Activated T-helper 1 cell treated with anti-CD3 and anti-CD28 coated beads, Interleukin-12 subunit alpha, Interleukin-12 subunit beta, Interleukin-2, Interleukin-4 antibody, amounts not matched to agents 30 ng/mL and 10 ng/mL and 1 ng/mL, durations not matched to agents 14 hours and 24 hours and 36 hours (primary cell): ENCODE results near the gene NFKB1. TPM values are rescaled to one million over a fixed set of nuclear protein-coding genes. Genes with fewer than 3 reads are reported as not detected.

Experiments used
- DNase-seq: peaks from one replicate; pipeline ENCODE4 v3.0.0; 2021; ENCODE audit warnings: low spot score
- H3K27ac Mint-ChIP-seq: one replicate; pipeline ENCODE4 v1.8.0; 2021; ENCODE audit warnings: mild to moderate bottlenecking, mixed read lengths
- H3K27me3 Mint-ChIP-seq: one replicate; pipeline ENCODE4 v1.8.0; 2022; ENCODE audit warnings: mild to moderate bottlenecking, moderate library complexity, mixed read lengths; ENCODE audit not compliant: insufficient read depth
- H3K36me3 Mint-ChIP-seq: one replicate; pipeline ENCODE4 v1.8.0; 2021; ENCODE audit warnings: low read depth, mixed read lengths
- H3K4me1 Mint-ChIP-seq: one replicate; pipeline ENCODE4 v1.8.0; 2021; ENCODE audit warnings: low read depth, mixed read lengths
- H3K4me3 Mint-ChIP-seq: one replicate; pipeline ENCODE4 v1.8.0; 2021; ENCODE audit warnings: mild to moderate bottlenecking, moderate library complexity, mixed read lengths
- H3K9me3 Mint-ChIP-seq: one replicate; pipeline ENCODE4 v1.8.0; 2021; ENCODE audit warnings: mixed read lengths
- intact Hi-C: fragments of 100-400 bp; cut with micrococcal nuclease; formaldehyde crosslinking; loops from one replicate; pipeline ENCODE4 v1.15.1; 2024
- total RNA-seq: library from RNA; stranded (reverse); gene quantifications from 2 replicates; pipeline ENCODE4 v1.2.3, GENCODE V29; 2022

NFKB1 gene
- total RNA-seq, 1 donor from 2014 or later = 139 TPM

- no peak overlapping the region for H3K4me3 Mint-ChIP-seq
- no peaks in the 10 kb centered on the region for H3K9me3 Mint-ChIP-seq
- DNase-seq = no peak
- peaks cover 76% of the 10 kb centered on the region for H3K4me1 Mint-ChIP-seq
- intact Hi-C loops = loop anchor here (1.0 to 5.0 kb wide), 5 partner anchors 9 to 437 kb away; partner anchors contain the start of gene SLC9B1
- no peaks in the 10 kb centered on the region for H3K27me3 Mint-ChIP-seq
- H3K36me3 Mint-ChIP-seq = peaks cover 72% of the 10 kb centered on the region
- peak overlapping the region; percentile 79 for H3K27ac Mint-ChIP-seq
Observed at GRCh38 chr4:102579794-102580462, 78.8 kb downstream of the NFKB1 start.

- H3K9me3 Mint-ChIP-seq = no peaks in the 10 kb centered on the region
- peak overlapping the region; percentile 79 for H3K27ac Mint-ChIP-seq
- H3K4me3 Mint-ChIP-seq = peak overlapping the region; percentile 12
- intact Hi-C loops = loop anchor here (1.0 to 2.0 kb wide), 4 partner anchors 9 to 45 kb away; no protein-coding TSS in a partner anchor
- H3K27me3 Mint-ChIP-seq = no peaks in the 10 kb centered on the region
- H3K4me1 Mint-ChIP-seq = peaks cover 76% of the 10 kb centered on the region
- H3K36me3 Mint-ChIP-seq = peaks cover 74% of the 10 kb centered on the region
- no peak for DNase-seq
Observed at GRCh38 chr4:102580463-102580842, 79.3 kb downstream of the NFKB1 start.

- Mint-ChIP-seq H3K4me1 (peaks cover 81% of the 10 kb centered on the region), H3K9me3 (no peaks in the 10 kb centered on the region), H3K4me3 (no peak overlapping the region), H3K36me3 (peaks cover 70% of the 10 kb centered on the region), H3K27me3 (no peaks in the 10 kb centered on the region), H3K27ac (no peak overlapping the region)
- intact Hi-C loops = no loop called here
- no peak for DNase-seq
Observed at GRCh38 chr4:102584091-102584490, 82.9 kb downstream of the NFKB1 start.

- Mint-ChIP-seq H3K27ac (peak overlapping the region; percentile 60), H3K4me3 (peak overlapping the region; percentile 47), H3K27me3 (no peaks in the 10 kb centered on the region), H3K4me1 (peaks cover 81% of the 10 kb centered on the region), H3K9me3 (no peaks in the 10 kb centered on the region), H3K36me3 (peaks cover 64% of the 10 kb centered on the region)
- intact Hi-C loops = loop anchor here (1.0 to 5.0 kb wide), 3 partner anchors 9 to 242 kb away; partner anchors contain the start of gene UBE2D3
- no peak for DNase-seq
Observed at GRCh38 chr4:102585329-102585728, 84.2 kb downstream of the NFKB1 start.

GRCh38 chr4:102586002-102586643 lies 85.0 kb downstream of the NFKB1 start:
- Mint-ChIP-seq H3K4me3 (peak overlapping the region; percentile 47), H3K27me3 (no peaks in the 10 kb centered on the region), H3K9me3 (no peaks in the 10 kb centered on the region), H3K27ac (peak overlapping the region; percentile 60), H3K4me1 (peaks cover 85% of the 10 kb centered on the region), H3K36me3 (peaks cover 68% of the 10 kb centered on the region)
- intact Hi-C loops = loop anchor here (1.0 to 5.0 kb wide), 5 partner anchors 12 to 241 kb away; partner anchors contain the start of genes NFKB1, SLC39A8 and UBE2D3
- DNase-seq = no peak

GRCh38 chr4:102586644-102587021 lies 85.5 kb downstream of the NFKB1 start:
- DNase-seq = peak; percentile 61
- H3K4me1 Mint-ChIP-seq = peaks cover 86% of the 10 kb centered on the region
- no peaks in the 10 kb centered on the region for H3K27me3 Mint-ChIP-seq
- peaks cover 70% of the 10 kb centered on the region for H3K36me3 Mint-ChIP-seq
- peaks cover 3% of the 10 kb centered on the region for H3K9me3 Mint-ChIP-seq
- intact Hi-C loops = loop anchor here (1.0 to 5.0 kb wide), 5 partner anchors 12 to 242 kb away; partner anchors contain the start of genes NFKB1, SLC39A8 and UBE2D3
- H3K4me3 Mint-ChIP-seq = peak overlapping the region; percentile 47
- peak overlapping the region; percentile 60 for H3K27ac Mint-ChIP-seq

- H3K9me3 Mint-ChIP-seq = peaks cover 6% of the 10 kb centered on the region
- intact Hi-C loops = loop anchor here (1.0 to 5.0 kb wide), 2 partner anchors 9 to 238 kb away; partner anchors contain the start of gene UBE2D3
- H3K4me3 Mint-ChIP-seq = peak overlapping the region; percentile 0
- H3K36me3 Mint-ChIP-seq = peaks cover 72% of the 10 kb centered on the region
- peaks cover 97% of the 10 kb centered on the region for H3K4me1 Mint-ChIP-seq
- no peak for DNase-seq
- H3K27ac Mint-ChIP-seq = peak overlapping the region; percentile 18
- no peaks in the 10 kb centered on the region for H3K27me3 Mint-ChIP-seq
Observed at GRCh38 chr4:102589743-102590142, 88.6 kb downstream of the NFKB1 start.

- Mint-ChIP-seq H3K27me3 (no peaks in the 10 kb centered on the region), H3K4me3 (peak overlapping the region; percentile 34), H3K4me1 (peaks cover 95% of the 10 kb centered on the region), H3K36me3 (peaks cover 68% of the 10 kb centered on the region), H3K27ac (no peak overlapping the region), H3K9me3 (peaks cover 6% of the 10 kb centered on the region)
- no peak for DNase-seq
- intact Hi-C loops = no loop called here
Observed at GRCh38 chr4:102592256-102592655, 91.1 kb downstream of the NFKB1 start.

- Mint-ChIP-seq H3K4me3 (peak overlapping the region; percentile 51), H3K36me3 (peaks cover 68% of the 10 kb centered on the region), H3K4me1 (peaks cover 95% of the 10 kb centered on the region), H3K27me3 (no peaks in the 10 kb centered on the region), H3K9me3 (peaks cover 6% of the 10 kb centered on the region), H3K27ac (peak overlapping the region; percentile 41)
- intact Hi-C loops = no loop called here
- no peak for DNase-seq
Observed at GRCh38 chr4:102593147-102593546, 92.0 kb downstream of the NFKB1 start.

- Mint-ChIP-seq H3K4me1 (peaks cover 95% of the 10 kb centered on the region), H3K27ac (peak overlapping the region; percentile 56), H3K9me3 (peaks cover 6% of the 10 kb centered on the region), H3K36me3 (peaks cover 73% of the 10 kb centered on the region), H3K27me3 (no peaks in the 10 kb centered on the region), H3K4me3 (no peak overlapping the region)
- DNase-seq = no peak
- intact Hi-C loops = loop anchor here (1.0 kb wide), 1 partner anchor 9 kb away; no protein-coding TSS in a partner anchor
Observed at GRCh38 chr4:102594000-102594399, 92.8 kb downstream of the NFKB1 start.

- peak overlapping the region; percentile 54 for H3K27ac Mint-ChIP-seq
- H3K27me3 Mint-ChIP-seq = no peaks in the 10 kb centered on the region
- DNase-seq = no peak
- H3K4me3 Mint-ChIP-seq = no peak overlapping the region
- intact Hi-C loops = no loop called here
- H3K36me3 Mint-ChIP-seq = peaks cover 77% of the 10 kb centered on the region
- H3K9me3 Mint-ChIP-seq = peaks cover 4% of the 10 kb centered on the region
- H3K4me1 Mint-ChIP-seq = peaks cover 94% of the 10 kb centered on the region
Observed at GRCh38 chr4:102596532-102596931, 95.4 kb downstream of the NFKB1 start.

- no peaks in the 10 kb centered on the region for H3K27me3 Mint-ChIP-seq
- H3K4me3 Mint-ChIP-seq = peak overlapping the region; percentile 37
- peaks cover 78% of the 10 kb centered on the region for H3K4me1 Mint-ChIP-seq
- H3K9me3 Mint-ChIP-seq = no peaks in the 10 kb centered on the region
- peak overlapping the region; percentile 89 for H3K27ac Mint-ChIP-seq
- intact Hi-C loops = loop anchor here (1.0 to 2.0 kb wide), 5 partner anchors 12 to 253 kb away; partner anchors contain the start of gene SLC39A8
- peaks cover 71% of the 10 kb centered on the region for H3K36me3 Mint-ChIP-seq
- peak; percentile 34 for DNase-seq
Observed at GRCh38 chr4:102598086-102598761, 97.1 kb downstream of the NFKB1 start.
